ENCODE measurements around the gene ANKS6.

DNA sequence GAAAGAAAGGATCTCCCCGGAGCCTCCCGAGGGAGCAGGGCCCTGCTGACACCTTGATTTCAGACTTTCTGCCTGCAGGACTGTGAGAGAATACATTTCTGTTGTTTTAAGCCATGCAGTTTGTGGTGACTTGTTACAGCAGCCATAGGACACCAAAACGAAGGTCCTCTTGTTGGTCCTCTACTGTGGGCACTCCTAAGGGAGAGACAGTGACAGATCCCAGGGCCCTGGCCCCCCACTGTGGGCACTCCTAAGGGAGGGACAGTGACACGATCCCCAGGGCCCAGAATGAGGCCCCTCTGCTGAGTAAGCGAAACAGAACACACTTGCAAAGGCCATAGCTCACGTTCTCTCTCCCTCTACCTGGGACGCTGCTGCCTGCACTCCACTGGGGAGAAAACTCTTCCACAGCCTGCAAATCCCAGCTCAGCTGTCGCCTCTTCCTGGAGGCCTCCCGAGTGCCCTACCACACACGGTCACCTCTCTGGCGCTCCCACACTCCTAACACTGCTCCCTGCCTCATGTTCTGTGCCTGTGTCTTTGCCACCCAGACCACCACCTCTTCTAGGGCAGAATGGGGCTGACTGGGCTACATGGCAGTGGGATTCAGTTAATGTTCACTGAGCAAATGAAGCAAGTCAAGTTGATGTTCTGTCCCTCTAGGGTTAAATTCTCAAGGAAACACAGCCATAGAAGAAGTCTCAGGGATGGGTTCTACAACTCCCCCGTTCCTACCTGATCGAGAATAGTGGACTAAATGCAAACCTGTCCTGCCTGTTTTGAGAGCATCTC, 23.8 kb downstream of the ANKS6 start:
- TF ChIP-seq EP300 (IDR thresholded peaks at IDR 0.05) (no peak), POLR2A (IDR thresholded peaks at IDR 0.05) (no peak), POLR2AphosphoS5 (IDR thresholded peaks at IDR 0.05) (no peak)
- TF ChIP-seq, protein P1, sequence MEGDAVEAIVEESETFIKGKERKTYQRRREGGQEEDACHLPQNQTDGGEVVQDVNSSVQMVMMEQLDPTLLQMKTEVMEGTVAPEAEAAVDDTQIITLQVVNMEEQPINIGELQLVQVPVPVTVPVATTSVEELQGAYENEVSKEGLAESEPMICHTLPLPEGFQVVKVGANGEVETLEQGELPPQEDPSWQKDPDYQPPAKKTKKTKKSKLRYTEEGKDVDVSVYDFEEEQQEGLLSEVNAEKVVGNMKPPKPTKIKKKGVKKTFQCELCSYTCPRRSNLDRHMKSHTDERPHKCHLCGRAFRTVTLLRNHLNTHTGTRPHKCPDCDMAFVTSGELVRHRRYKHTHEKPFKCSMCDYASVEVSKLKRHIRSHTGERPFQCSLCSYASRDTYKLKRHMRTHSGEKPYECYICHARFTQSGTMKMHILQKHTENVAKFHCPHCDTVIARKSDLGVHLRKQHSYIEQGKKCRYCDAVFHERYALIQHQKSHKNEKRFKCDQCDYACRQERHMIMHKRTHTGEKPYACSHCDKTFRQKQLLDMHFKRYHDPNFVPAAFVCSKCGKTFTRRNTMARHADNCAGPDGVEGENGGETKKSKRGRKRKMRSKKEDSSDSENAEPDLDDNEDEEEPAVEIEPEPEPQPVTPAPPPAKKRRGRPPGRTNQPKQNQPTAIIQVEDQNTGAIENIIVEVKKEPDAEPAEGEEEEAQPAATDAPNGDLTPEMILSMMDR (IDR thresholded peaks at IDR 0.05), result no peak
